GM12878 (cell line): ENCODE measurements around the gene IER2. TPM values are rescaled to one million over a fixed set of nuclear protein-coding genes. Genes with fewer than 3 reads are reported as not detected.
A peak's percentile ranks its signal among the peaks of the same experiment; 100 is the strongest.

ENCODE experiments used
- ASH2L ChIP-seq: fragments of 300-600, 200-600 bp; sonication (generic); IDR thresholded peaks from 2 replicates; pipeline ENCODE4 v1.6.1; 2017; ENCODE audit warnings: low read depth, mild to moderate bottlenecking, borderline replicate concordance
- ATF3 ChIP-seq: IDR thresholded peaks from 2 replicates; pipeline ENCODE4 v1.6.1; 2011; ENCODE audit warnings: low read depth, mild to moderate bottlenecking, low read length, moderate library complexity, borderline replicate concordance; ENCODE audit errors: extremely low read depth
- BRCA1 ChIP-seq: IDR thresholded peaks from 2 replicates; pipeline ENCODE4 v1.6.1; 2011; ENCODE audit warnings: low read depth, low read length, improper control_type of control experiment
- CBFB ChIP-seq: IDR thresholded peaks from 2 replicates; pipeline ENCODE4 v1.6.1; 2016; ENCODE audit warnings: antibody characterized with exemption, low read depth
- CHD2 ChIP-seq: IDR thresholded peaks from 2 replicates; pipeline ENCODE4 v1.6.1; 2011; ENCODE audit warnings: low read depth, low read length, improper control_type of control experiment, borderline replicate concordance
- CHD4 ChIP-seq: fragments of 200-600 bp; sonication (generic); IDR thresholded peaks from 2 replicates; pipeline ENCODE4 v1.6.1; 2016; ENCODE audit warnings: mild to moderate bottlenecking
- ETV6 ChIP-seq, 2 experiments: fragments of 450-650 bp in 1 of 2; IDR thresholded peaks in 1 of 2; conservative IDR thresholded peaks in 1 of 2; 2 replicates each; pipeline ENCODE4 v1.6.1; 2014; ENCODE audit warnings: antibody characterized with exemption in 1 of 2, borderline replicate concordance in 1 of 2, low read depth in 1 of 2, mild to moderate bottlenecking in 1 of 2, moderate library complexity in 1 of 2
- FOXK2 ChIP-seq: fragments of 450-650 bp; IDR thresholded peaks from 2 replicates; pipeline ENCODE4 v1.6.1; 2017; ENCODE audit warnings: mild to moderate bottlenecking, moderate library complexity
- IKZF2 ChIP-seq, 2 experiments: fragments of 450-650 bp; IDR thresholded peaks; 2 replicates each; pipeline ENCODE4 v1.6.1; 2017; ENCODE audit warnings: mild to moderate bottlenecking in 2 of 2, moderate library complexity in 2 of 2
- IRF3 ChIP-seq: fragments of 450-650 bp; IDR thresholded peaks from 2 replicates; pipeline ENCODE4 v1.6.1; 2014; ENCODE audit warnings: mild to moderate bottlenecking
- JUNB ChIP-seq: IDR thresholded peaks from 2 replicates; pipeline ENCODE4 v1.6.1; 2016; ENCODE audit warnings: antibody characterized with exemption, mild to moderate bottlenecking
- JUND ChIP-seq: IDR thresholded peaks from 2 replicates; pipeline ENCODE4 v1.6.1; 2012; ENCODE audit warnings: low read depth, mild to moderate bottlenecking, low read length, improper control_type of control experiment, moderate library complexity
- KDM1A ChIP-seq: fragments of 200-600 bp; sonication (generic); IDR thresholded peaks from 2 replicates; pipeline ENCODE4 v1.6.1; 2016; ENCODE audit warnings: borderline replicate concordance
- MEF2A ChIP-seq: IDR thresholded peaks from 2 replicates; pipeline ENCODE4 v1.6.1; 2011; ENCODE audit warnings: low read depth, mild to moderate bottlenecking, low read length, moderate library complexity; ENCODE audit not compliant: insufficient read depth
- NBN ChIP-seq: fragments of 450-650 bp; IDR thresholded peaks from 2 replicates; pipeline ENCODE4 v1.6.1; 2016
- NFIC ChIP-seq: IDR thresholded peaks from 2 replicates; pipeline ENCODE4 v1.6.1; 2012; ENCODE audit warnings: low read depth, mild to moderate bottlenecking, inconsistent platforms, low read length, moderate library complexity
- PAX8 ChIP-seq: fragments of 450-650 bp; IDR thresholded peaks from 2 replicates; pipeline ENCODE4 v1.6.1; 2017; ENCODE audit warnings: mild to moderate bottlenecking, moderate library complexity
- POLR2A ChIP-seq: IDR thresholded peaks from 2 replicates; pipeline ENCODE4 v1.6.1; 2011; ENCODE audit warnings: low read depth, mild to moderate bottlenecking, low read length
- POLR2AphosphoS5 ChIP-seq: IDR thresholded peaks from 2 replicates; pipeline ENCODE4 v1.6.1; 2011; ENCODE audit warnings: mild to moderate bottlenecking, low read length, inconsistent platforms
- REST ChIP-seq: IDR thresholded peaks from 2 replicates; pipeline ENCODE4 v1.6.1; 2012; ENCODE audit warnings: mild to moderate bottlenecking, low read depth, low read length
- SIN3A ChIP-seq: IDR thresholded peaks from 2 replicates; pipeline ENCODE4 v1.6.1; 2012; ENCODE audit warnings: low read depth, low read length, improper control_type of control experiment
- SMAD1 ChIP-seq: fragments of 450-650 bp; IDR thresholded peaks from 2 replicates; pipeline ENCODE4 v1.6.1; 2018; ENCODE audit warnings: mild to moderate bottlenecking, low read depth; ENCODE audit not compliant: partially characterized antibody
- USF2 ChIP-seq: IDR thresholded peaks from 2 replicates; pipeline ENCODE4 v1.6.1; 2011; ENCODE audit warnings: low read depth, low read length, improper control_type of control experiment, borderline replicate concordance
- ZBED1 ChIP-seq: IDR thresholded peaks from 2 replicates; pipeline ENCODE4 v1.6.1; 2016; ENCODE audit warnings: borderline replicate concordance
- ZNF207 ChIP-seq: fragments of 450-650 bp; IDR thresholded peaks from 2 replicates; pipeline ENCODE4 v1.6.1; 2014; ENCODE audit warnings: antibody characterized with exemption, mild to moderate bottlenecking, borderline replicate concordance
- ZZZ3 ChIP-seq: IDR thresholded peaks from 2 replicates; pipeline ENCODE4 v1.6.1; 2011; ENCODE audit warnings: low read depth; ENCODE audit not compliant: control insufficient read depth, insufficient read length
- polyA plus RNA-seq, 11 experiments: library from polyadenylated mRNA; depleted of rRNA in 4 of 11; unstranded in 6 of 11; stranded (reverse) in 5 of 11; fragments of >200 nt; fragmentation: Nextera tagmentation in 4 of 11; fragmentation: Illumina TruSeq in 1 of 11; extraction: Ambion mirVana in 4 of 11; extraction: Trizol in 1 of 11; gene quantifications; 1 replicate in 1 of 11; 2 replicates in 10 of 11; pipeline versions ENCODE4 v1.2.1 to v1.2.3, GENCODE V29; 2011 to 2016; ENCODE audit warnings: inconsistent platforms in 2 of 11, missing spikeins in 2 of 11, low read depth in 1 of 11
- total RNA-seq, 4 experiments: library from RNA; depleted of rRNA in 3 of 4; stranded (reverse); fragments of >200 nt in 3 of 4; fragmentation: Illumina TruSeq in 1 of 4; extraction: Trizol in 1 of 4; gene quantifications; 2 replicates each; pipeline versions ENCODE4 v1.2.1 to v1.2.3, GENCODE V29; 2013 to 2021

IER2 gene
- total and polyA plus RNA-seq, 10 of the 15 experiments (the other 5 are each of a cell fraction or from before 2014, with no cell fraction given): 2.8 to 94.5 (median 24.9) TPM

GRCh38 chr19:13102666-13103580 lies 47.3 kb upstream of the IER2 start, which contains the start of gene LYL1 (continued):
- TF ChIP-seq PAX8: no peak
- TF ChIP-seq FOXK2: no peak
- 0 out of 2 replicates have a peak, but pooled peaks have one; percentile 5 for TF ChIP-seq IRF3
- TF ChIP-seq BRCA1: no peak
- TF ChIP-seq ZNF207: no peak
- TF ChIP-seq SIN3A: no peak
- no peak for TF ChIP-seq ZBED1
- TF ChIP-seq REST: no peak
- TF ChIP-seq USF2: peak; percentile 35; the same call in 1 of the 2 replicates
- TF ChIP-seq NBN: 0 out of 2 replicates have a peak, but pooled peaks have one; percentile 67
- peak in 1 of 2 experiments; percentile 31; a peak in 1 of 4 replicates for TF ChIP-seq ETV6 (conservative IDR thresholded peaks at IDR 0.05 in 1 of 2, IDR thresholded peaks at IDR 0.05 in 1 of 2; ENCODE audit: borderline replicate concordance in 1 of 2, low read depth in 1 of 2)
- no peak for TF ChIP-seq JUND
- peak; percentile 71 to 76; a peak in 3 of 4 replicates for TF ChIP-seq IKZF2 (IDR thresholded peaks at IDR 0.05)
- no peak for TF ChIP-seq ZZZ3
- 0 out of 2 replicates have a peak, but pooled peaks have one; percentile 24 for TF ChIP-seq CHD4
- TF ChIP-seq NFIC: no peak
- TF ChIP-seq ATF3: no peak; the same call in 1 of the 2 replicates
- no peak for TF ChIP-seq KDM1A
- no peak for TF ChIP-seq CBFB
- no peak for TF ChIP-seq JUNB
- TF ChIP-seq CHD2: no peak; the same call in 1 of the 2 replicates
- 0 out of 2 replicates have a peak, but pooled peaks have one; percentile 37 for TF ChIP-seq ASH2L
- TF ChIP-seq POLR2AphosphoS5: no peak
- no peak for TF ChIP-seq SMAD1
- peak; percentile 68 for TF ChIP-seq POLR2A
- no peak for TF ChIP-seq MEF2A
